ENCODE results near the gene ASXL1. TPM values are rescaled to one million over a fixed set of nuclear protein-coding genes. Genes with fewer than 3 reads are reported as not detected.
A peak's percentile ranks its signal among the peaks of the same experiment; 100 is the strongest.

ASXL1 gene
- total and polyA plus RNA-seq, 9 of the 15 experiments (the other 6 are each of a cell fraction or from before 2014, with no cell fraction given) = 6.5 to 65.3 (median 32.3) TPM

DNA sequence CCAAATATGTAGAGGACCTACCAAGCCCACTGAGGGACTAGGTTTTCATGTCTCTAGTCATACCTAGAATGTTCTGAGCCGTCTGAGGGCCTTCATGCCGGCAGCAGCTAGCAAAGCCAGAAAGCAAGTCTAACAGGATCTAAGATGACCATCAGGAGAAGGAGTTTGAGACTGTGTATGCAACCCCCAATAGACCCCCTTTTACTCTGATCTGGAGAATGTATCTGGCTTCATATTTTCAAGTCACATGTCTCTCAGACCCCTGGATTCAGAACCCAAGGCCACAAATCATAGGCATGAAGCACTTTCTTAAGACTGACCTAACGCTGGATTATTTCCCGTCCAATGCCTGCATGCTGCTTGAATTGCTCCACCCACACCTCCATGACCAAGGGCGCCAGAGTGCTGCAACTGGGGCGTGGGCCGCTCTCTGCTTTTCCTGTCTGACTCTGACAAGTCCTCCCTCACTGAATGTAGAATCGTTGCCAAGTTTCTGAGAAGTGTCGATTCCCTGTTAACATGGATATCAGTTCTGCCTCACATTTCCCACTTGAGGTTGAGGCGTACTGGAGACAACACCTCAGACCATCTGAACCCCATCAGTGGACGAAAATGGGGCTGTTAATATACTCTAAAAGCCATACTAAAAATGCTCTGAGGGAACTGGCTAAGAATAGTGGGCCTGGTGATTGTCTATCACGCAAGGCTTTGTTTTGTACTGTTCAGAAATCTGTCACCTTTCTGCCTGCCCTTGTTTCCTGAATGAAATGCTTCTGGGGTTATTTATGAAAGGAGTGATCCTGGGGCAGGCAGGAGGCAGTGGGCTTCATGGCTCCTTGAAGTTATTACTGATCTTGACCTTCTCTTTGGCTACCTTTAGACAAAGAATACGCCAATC is 23.9 kb upstream of the ASXL1 start (continued):
- TF ChIP-seq, protein P1, sequence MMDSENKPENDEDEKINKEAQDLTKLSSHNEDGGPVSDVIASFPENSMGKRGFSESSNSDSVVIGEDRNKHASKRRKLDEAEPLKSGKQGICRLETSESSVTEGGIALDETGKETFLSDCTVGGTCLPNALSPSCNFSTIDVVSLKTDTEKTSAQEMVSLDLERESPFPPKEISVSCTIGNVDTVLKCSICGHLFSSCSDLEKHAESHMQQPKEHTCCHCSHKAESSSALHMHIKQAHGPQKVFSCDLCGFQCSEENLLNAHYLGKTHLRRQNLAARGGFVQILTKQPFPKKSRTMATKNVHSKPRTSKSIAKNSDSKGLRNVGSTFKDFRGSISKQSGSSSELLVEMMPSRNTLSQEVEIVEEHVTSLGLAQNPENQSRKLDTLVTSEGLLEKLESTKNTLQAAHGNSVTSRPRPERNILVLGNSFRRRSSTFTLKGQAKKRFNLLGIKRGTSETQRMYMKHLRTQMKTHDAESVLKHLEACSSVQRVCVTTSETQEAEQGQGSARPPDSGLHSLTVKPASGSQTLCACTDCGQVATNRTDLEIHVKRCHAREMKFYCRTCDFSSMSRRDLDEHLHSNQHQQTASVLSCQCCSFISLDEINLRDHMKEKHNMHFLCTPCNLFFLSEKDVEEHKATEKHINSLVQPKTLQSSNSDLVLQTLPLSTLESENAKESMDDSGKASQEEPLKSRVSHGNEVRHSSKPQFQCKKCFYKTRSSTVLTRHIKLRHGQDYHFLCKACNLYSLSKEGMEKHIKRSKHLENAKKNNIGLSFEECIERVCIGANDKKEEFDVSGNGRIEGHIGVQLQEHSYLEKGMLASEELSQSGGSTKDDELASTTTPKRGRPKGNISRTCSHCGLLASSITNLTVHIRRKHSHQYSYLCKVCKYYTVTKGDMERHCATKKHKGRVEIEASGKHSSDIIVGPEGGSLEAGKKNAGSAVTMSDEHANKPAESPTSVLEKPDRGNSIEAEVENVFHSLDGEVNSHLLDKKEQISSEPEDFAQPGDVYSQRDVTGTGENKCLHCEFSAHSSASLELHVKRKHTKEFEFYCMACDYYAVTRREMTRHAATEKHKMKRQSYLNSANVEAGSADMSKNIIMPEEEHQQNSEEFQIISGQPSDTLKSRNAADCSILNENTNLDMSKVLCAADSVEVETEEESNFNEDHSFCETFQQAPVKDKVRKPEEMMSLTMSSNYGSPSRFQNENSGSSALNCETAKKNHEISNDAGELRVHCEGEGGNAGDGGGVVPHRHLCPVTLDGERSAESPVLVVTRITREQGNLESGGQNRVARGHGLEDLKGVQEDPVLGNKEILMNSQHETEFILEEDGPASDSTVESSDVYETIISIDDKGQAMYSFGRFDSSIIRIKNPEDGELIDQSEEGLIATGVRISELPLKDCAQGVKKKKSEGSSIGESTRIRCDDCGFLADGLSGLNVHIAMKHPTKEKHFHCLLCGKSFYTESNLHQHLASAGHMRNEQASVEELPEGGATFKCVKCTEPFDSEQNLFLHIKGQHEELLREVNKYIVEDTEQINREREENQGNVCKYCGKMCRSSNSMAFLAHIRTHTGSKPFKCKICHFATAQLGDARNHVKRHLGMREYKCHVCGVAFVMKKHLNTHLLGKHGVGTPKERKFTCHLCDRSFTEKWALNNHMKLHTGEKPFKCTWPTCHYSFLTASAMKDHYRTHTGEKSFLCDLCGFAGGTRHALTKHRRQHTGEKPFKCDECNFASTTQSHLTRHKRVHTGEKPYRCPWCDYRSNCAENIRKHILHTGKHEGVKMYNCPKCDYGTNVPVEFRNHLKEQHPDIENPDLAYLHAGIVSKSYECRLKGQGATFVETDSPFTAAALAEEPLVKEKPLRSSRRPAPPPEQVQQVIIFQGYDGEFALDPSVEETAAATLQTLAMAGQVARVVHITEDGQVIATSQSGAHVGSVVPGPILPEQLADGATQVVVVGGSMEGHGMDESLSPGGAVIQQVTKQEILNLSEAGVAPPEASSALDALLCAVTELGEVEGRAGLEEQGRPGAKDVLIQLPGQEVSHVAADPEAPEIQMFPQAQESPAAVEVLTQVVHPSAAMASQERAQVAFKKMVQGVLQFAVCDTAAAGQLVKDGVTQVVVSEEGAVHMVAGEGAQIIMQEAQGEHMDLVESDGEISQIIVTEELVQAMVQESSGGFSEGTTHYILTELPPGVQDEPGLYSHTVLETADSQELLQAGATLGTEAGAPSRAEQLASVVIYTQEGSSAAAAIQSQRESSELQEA (IDR thresholded peaks at IDR 0.05; ENCODE audit: low read depth) = no peak
- TF ChIP-seq SMARCE1 (IDR thresholded peaks at IDR 0.05) = peak; percentile 58; the same call in 1 of the 2 replicates
- TF ChIP-seq, protein P2, sequence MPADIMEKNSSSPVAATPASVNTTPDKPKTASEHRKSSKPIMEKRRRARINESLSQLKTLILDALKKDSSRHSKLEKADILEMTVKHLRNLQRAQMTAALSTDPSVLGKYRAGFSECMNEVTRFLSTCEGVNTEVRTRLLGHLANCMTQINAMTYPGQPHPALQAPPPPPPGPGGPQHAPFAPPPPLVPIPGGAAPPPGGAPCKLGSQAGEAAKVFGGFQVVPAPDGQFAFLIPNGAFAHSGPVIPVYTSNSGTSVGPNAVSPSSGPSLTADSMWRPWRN (IDR thresholded peaks at IDR 0.05; ENCODE audit: low read depth) = no peak
- TF ChIP-seq HNRNPH1 (optimal IDR thresholded peaks at IDR 0.05; ENCODE audit: low read depth, low read length) = no peak
- no peak for TF ChIP-seq SMAD1 (IDR thresholded peaks at IDR 0.05; ENCODE audit: low read depth, low read length, partially characterized antibody)
- TF ChIP-seq, protein P3, sequence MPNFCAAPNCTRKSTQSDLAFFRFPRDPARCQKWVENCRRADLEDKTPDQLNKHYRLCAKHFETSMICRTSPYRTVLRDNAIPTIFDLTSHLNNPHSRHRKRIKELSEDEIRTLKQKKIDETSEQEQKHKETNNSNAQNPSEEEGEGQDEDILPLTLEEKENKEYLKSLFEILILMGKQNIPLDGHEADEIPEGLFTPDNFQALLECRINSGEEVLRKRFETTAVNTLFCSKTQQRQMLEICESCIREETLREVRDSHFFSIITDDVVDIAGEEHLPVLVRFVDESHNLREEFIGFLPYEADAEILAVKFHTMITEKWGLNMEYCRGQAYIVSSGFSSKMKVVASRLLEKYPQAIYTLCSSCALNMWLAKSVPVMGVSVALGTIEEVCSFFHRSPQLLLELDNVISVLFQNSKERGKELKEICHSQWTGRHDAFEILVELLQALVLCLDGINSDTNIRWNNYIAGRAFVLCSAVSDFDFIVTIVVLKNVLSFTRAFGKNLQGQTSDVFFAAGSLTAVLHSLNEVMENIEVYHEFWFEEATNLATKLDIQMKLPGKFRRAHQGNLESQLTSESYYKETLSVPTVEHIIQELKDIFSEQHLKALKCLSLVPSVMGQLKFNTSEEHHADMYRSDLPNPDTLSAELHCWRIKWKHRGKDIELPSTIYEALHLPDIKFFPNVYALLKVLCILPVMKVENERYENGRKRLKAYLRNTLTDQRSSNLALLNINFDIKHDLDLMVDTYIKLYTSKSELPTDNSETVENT (CRISPR knock-in tag; IDR thresholded peaks at IDR 0.05) = no peak
- TF ChIP-seq MEIS2 (IDR thresholded peaks at IDR 0.05; ENCODE audit: partially characterized antibody) = peak; percentile 71
- TF ChIP-seq, protein P4, sequence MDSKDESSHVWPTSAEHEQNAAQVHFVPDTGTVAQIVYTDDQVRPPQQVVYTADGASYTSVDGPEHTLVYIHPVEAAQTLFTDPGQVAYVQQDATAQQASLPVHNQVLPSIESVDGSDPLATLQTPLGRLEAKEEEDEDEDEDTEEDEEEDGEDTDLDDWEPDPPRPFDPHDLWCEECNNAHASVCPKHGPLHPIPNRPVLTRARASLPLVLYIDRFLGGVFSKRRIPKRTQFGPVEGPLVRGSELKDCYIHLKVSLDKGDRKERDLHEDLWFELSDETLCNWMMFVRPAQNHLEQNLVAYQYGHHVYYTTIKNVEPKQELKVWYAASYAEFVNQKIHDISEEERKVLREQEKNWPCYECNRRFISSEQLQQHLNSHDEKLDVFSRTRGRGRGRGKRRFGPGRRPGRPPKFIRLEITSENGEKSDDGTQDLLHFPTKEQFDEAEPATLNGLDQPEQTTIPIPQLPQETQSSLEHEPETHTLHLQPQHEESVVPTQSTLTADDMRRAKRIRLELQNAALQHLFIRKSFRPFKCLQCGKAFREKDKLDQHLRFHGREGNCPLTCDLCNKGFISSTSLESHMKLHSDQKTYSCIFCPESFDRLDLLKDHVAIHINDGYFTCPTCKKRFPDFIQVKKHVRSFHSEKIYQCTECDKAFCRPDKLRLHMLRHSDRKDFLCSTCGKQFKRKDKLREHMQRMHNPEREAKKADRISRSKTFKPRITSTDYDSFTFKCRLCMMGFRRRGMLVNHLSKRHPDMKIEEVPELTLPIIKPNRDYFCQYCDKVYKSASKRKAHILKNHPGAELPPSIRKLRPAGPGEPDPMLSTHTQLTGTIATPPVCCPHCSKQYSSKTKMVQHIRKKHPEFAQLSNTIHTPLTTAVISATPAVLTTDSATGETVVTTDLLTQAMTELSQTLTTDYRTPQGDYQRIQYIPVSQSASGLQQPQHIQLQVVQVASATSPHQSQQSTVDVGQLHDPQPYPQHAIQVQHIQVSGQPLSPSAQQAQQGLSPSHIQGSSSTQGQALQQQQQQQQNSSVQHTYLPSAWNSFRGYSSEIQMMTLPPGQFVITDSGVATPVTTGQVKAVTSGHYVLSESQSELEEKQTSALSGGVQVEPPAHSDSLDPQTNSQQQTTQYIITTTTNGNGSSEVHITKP (IDR thresholded peaks at IDR 0.05; ENCODE audit: partially characterized antibody) = no peak
- TF ChIP-seq, protein P5, sequence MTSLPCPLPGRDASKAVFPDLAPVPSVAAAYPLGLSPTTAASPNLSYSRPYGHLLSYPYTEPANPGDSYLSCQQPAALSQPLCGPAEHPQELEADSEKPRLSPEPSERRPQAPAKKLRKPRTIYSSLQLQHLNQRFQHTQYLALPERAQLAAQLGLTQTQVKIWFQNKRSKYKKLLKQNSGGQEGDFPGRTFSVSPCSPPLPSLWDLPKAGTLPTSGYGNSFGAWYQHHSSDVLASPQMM (CRISPR knock-in tag; IDR thresholded peaks at IDR 0.05) = no peak
- no peak for TF ChIP-seq ZC3H4 (CRISPR knock-in tag; IDR thresholded peaks at IDR 0.05; ENCODE audit: borderline replicate concordance)
